Adrenal gland (tissue), 5 donors: ENCODE measurements around the gene ZNF831.

Source experiments
- CTCF ChIP-seq, 6 experiments: fragments of 450-650 bp in 4 of 6; fragments of 200-600 bp in 2 of 6; sonication (generic) in 1 of 6; IDR thresholded peaks; 1 replicate in 5 of 6; 2 replicates in 1 of 6; pipeline versions ENCODE4 v1.5.1 to v1.8.0; 2016 to 2021; ENCODE audit warnings: antibody characterized with exemption in 6 of 6, mild to moderate bottlenecking in 2 of 6, moderate library complexity in 1 of 6
- POLR2A ChIP-seq, 2 donors: fragments of 450-650 bp; IDR thresholded peaks; one replicate each; pipeline ENCODE4 v1.6.1; 2017; ENCODE audit warnings: antibody characterized with exemption in 2 of 2, mild to moderate bottlenecking in 2 of 2, moderate library complexity in 1 of 2
- donor health status: DM: no; HTN: no; CAD: no.

- TF ChIP-seq POLR2A (IDR thresholded peaks at IDR 0.05) (no peak), CTCF (IDR thresholded peaks at IDR 0.05) (no peak)
Observed at GRCh38 chr20:59150821-59151251, 12.8 kb upstream of the ZNF831 start.
